H1 (cell line): Measurements from ENCODE around the gene TMEM200B. TPM values are rescaled to one million over a fixed set of nuclear protein-coding genes. Genes with fewer than 3 reads are reported as not detected.

Experiments
- CTCF ChIA-PET: fragments of 300-600 bp; sonication (Branson Sonifier 250); formaldehyde crosslinking; loops from one replicate; lab custom pipeline; 2021; ENCODE audit not compliant: partially characterized antibody; lab: Charles Lee
- POLR2A ChIA-PET: fragments of 300-600 bp; sonication (Branson Sonifier 250); formaldehyde crosslinking; loops from one replicate; lab custom pipeline; 2021; ENCODE audit warnings: inconsistent platforms; ENCODE audit not compliant: partially characterized antibody; lab: Charles Lee
- DNase-seq, 2 experiments: peaks; one replicate each; pipeline versions ENCODE4 v3.0.0 to v3.0.0-alpha.2; 2010 to 2022; ENCODE audit warnings: low spot score in 2 of 2, low read depth in 1 of 2, mixed read lengths in 1 of 2
- FAIRE-seq: peaks from 2 replicates; lab custom pipeline; 2011; peaks lifted over from hg19 to GRCh38; lab: Jason Lieb, UNC
- H2AFZ ChIP-seq: 2 replicates; pipeline ENCODE4 v1.8.1; 2012; ENCODE audit warnings: low read length, inconsistent platforms
- H2AK5ac ChIP-seq: 2 replicates; pipeline ENCODE4 v1.6.1; 2013; ENCODE audit warnings: low read depth, low read length
- H2BK120ac ChIP-seq: replicated peaks from 2 replicates; pipeline ENCODE3; 2013; ENCODE audit warnings: low read depth, low read length, inconsistent platforms
- H2BK12ac ChIP-seq: 2 replicates; pipeline ENCODE4 v1.6.1; 2013; ENCODE audit warnings: low read depth, low read length
- H2BK15ac ChIP-seq: 2 replicates; pipeline ENCODE4 v1.6.1; 2013; ENCODE audit warnings: low read length
- H2BK20ac ChIP-seq: 2 replicates; pipeline ENCODE4 v1.6.1; 2013; ENCODE audit warnings: low read length
- H2BK5ac ChIP-seq: 2 replicates; pipeline ENCODE4 v1.6.1; 2013; ENCODE audit warnings: low read depth, low read length
- H3K14ac ChIP-seq: 2 replicates; pipeline ENCODE4 v1.6.1; 2013; ENCODE audit warnings: inconsistent platforms; ENCODE audit not compliant: insufficient read length
- H3K18ac ChIP-seq: 2 replicates; pipeline ENCODE4 v1.6.1; 2013; ENCODE audit warnings: low read length; ENCODE audit errors: extremely low read depth
- H3K23ac ChIP-seq: 2 replicates; pipeline ENCODE4 v1.6.1; 2013; ENCODE audit warnings: inconsistent platforms; ENCODE audit not compliant: insufficient read length
- H3K23me2 ChIP-seq: 2 replicates; pipeline ENCODE4 v1.6.1; 2013; ENCODE audit warnings: low read depth, low read length
- H3K27ac ChIP-seq: 2 replicates; pipeline ENCODE4 v1.6.1; 2011; ENCODE audit warnings: low read depth, low read length, inconsistent platforms
- H3K27me3 ChIP-seq, 4 experiments: replicated peaks in 1 of 4; 1 replicate in 1 of 4; 2 replicates in 3 of 4; pipeline versions ENCODE4 v1.6.1 to v1.8.1; 2011 to 2013; ENCODE audit warnings: low read length in 3 of 4, mild to moderate bottlenecking in 3 of 4, inconsistent platforms in 2 of 4, mixed read lengths in 2 of 4, moderate library complexity in 1 of 4; ENCODE audit not compliant: control insufficient read depth in 3 of 4, insufficient read depth in 3 of 4; ENCODE audit errors: extremely low read depth in 1 of 4
- H3K36me3 ChIP-seq, 4 experiments: 2 replicates each; pipeline versions ENCODE4 v1.6.1 to v1.8.1; 2011 to 2013; ENCODE audit warnings: mild to moderate bottlenecking in 4 of 4, low read length in 3 of 4, moderate library complexity in 2 of 4, control low read depth in 1 of 4, inconsistent platforms in 1 of 4; ENCODE audit not compliant: insufficient read depth in 4 of 4, control insufficient read depth in 2 of 4
- H3K4ac ChIP-seq: replicated peaks from 2 replicates; pipeline ENCODE3; 2013; ENCODE audit warnings: low read length, low read depth, mixed read lengths, inconsistent platforms; ENCODE audit not compliant: insufficient read length
- H3K4me1 ChIP-seq, 4 experiments: replicated peaks in 1 of 4; 1 replicate in 1 of 4; 2 replicates in 3 of 4; pipeline versions ENCODE4 v1.6.1 to v1.8.1; 2011 to 2013; ENCODE audit warnings: low read length in 3 of 4, inconsistent platforms in 2 of 4, mixed read lengths in 1 of 4; ENCODE audit not compliant: insufficient read depth in 4 of 4, control insufficient read depth in 3 of 4
- H3K4me2 ChIP-seq, 2 experiments: 2 replicates each; pipeline versions ENCODE4 v1.6.1 to v1.8.1; 2011 to 2013; ENCODE audit warnings: low read depth in 2 of 2, low read length in 2 of 2, control low read depth in 1 of 2, inconsistent platforms in 1 of 2, mild to moderate bottlenecking in 1 of 2; ENCODE audit not compliant: insufficient read depth in 1 of 2
- H3K4me3 ChIP-seq, 4 experiments: fragments of 200-600, 300-600 bp in 1 of 4; sonication (generic), shearing (Covaris generic), sonication (Bioruptor Twin) in 1 of 4; 2 replicates each; pipeline versions ENCODE4 v1.5.1 to v1.8.1; 2011 to 2016; ENCODE audit warnings: low read length in 4 of 4, low read depth in 3 of 4, control low read depth in 2 of 4, inconsistent platforms in 2 of 4, mild to moderate bottlenecking in 2 of 4, mixed read lengths in 1 of 4, moderate library complexity in 1 of 4; ENCODE audit not compliant: insufficient read depth in 2 of 4; ENCODE audit errors: extremely low read depth in 1 of 4
- H3K56ac ChIP-seq: replicated peaks from 2 replicates; pipeline ENCODE3; 2013; ENCODE audit warnings: low read depth, mild to moderate bottlenecking, mixed read lengths, low read length, inconsistent platforms; ENCODE audit not compliant: insufficient read length
- H3K79me1 ChIP-seq: 2 replicates; pipeline ENCODE4 v1.6.1; 2013; ENCODE audit warnings: low read depth, low read length, control low read depth
- H3K79me2 ChIP-seq, 2 experiments: 2 replicates each; pipeline versions ENCODE4 v1.6.1 to v1.8.1; 2012 to 2013; ENCODE audit warnings: low read length in 2 of 2, mild to moderate bottlenecking in 2 of 2, inconsistent platforms in 1 of 2; ENCODE audit not compliant: insufficient read depth in 2 of 2, control insufficient read depth in 1 of 2
- H3K9ac ChIP-seq, 4 experiments: replicated peaks in 1 of 4; 1 replicate in 1 of 4; 2 replicates in 3 of 4; pipeline versions ENCODE4 v1.6.1 to v1.8.1; 2011 to 2013; ENCODE audit warnings: low read depth in 3 of 4, low read length in 3 of 4, control low read depth in 2 of 4, mild to moderate bottlenecking in 2 of 4, moderate library complexity in 2 of 4, inconsistent platforms in 1 of 4; ENCODE audit errors: extremely low read depth in 1 of 4
- H3K9me3 ChIP-seq, 2 experiments: 2 replicates each; pipeline versions ENCODE4 v1.6.1 to v1.8.1; 2012 to 2013; ENCODE audit warnings: mild to moderate bottlenecking in 2 of 2, moderate library complexity in 2 of 2, control low read depth in 1 of 2, inconsistent platforms in 1 of 2, low read depth in 1 of 2, low read length in 1 of 2, mixed read lengths in 1 of 2; ENCODE audit not compliant: insufficient read depth in 2 of 2
- H4K20me1 ChIP-seq, 2 experiments: replicated peaks in 1 of 2; 2 replicates each; pipeline versions ENCODE3 to v1.8.1; 2011 to 2013; ENCODE audit warnings: inconsistent platforms in 2 of 2, low read length in 2 of 2, mild to moderate bottlenecking in 1 of 2; ENCODE audit not compliant: insufficient read depth in 2 of 2, control insufficient read depth in 1 of 2
- H4K5ac ChIP-seq: 2 replicates; pipeline ENCODE4 v1.6.1; 2013; ENCODE audit warnings: low read length, low read depth, mixed read lengths, inconsistent platforms; ENCODE audit not compliant: insufficient read length
- H4K8ac ChIP-seq: 2 replicates; pipeline ENCODE4 v1.8.0; 2013; ENCODE audit warnings: mild to moderate bottlenecking, moderate library complexity, low read length, inconsistent platforms; ENCODE audit not compliant: insufficient read depth; ENCODE audit errors: extremely low read depth
- H4K91ac ChIP-seq: replicated peaks from 2 replicates; pipeline ENCODE3; 2013; ENCODE audit warnings: low read length, mixed read lengths, inconsistent platforms; ENCODE audit not compliant: insufficient read length
- CBX8 ChIP-seq: fragments of 300-800, 300-1000 bp; sonication (generic); IDR thresholded peaks from 2 replicates; pipeline ENCODE4 v1.7.1; 2016; ENCODE audit warnings: low read depth, low read length, borderline replicate concordance
- CEBPB ChIP-seq: IDR thresholded peaks from 2 replicates; pipeline ENCODE4 v1.6.1; 2012; ENCODE audit warnings: low read depth, low read length
- HDAC2 ChIP-seq, 2 experiments: fragments of 300-600 bp in 1 of 2; sonication (generic) in 1 of 2; IDR thresholded peaks; 2 replicates each; pipeline ENCODE4 v1.6.1; 2011 to 2012; ENCODE audit warnings: low read depth in 2 of 2, low read length in 2 of 2, mild to moderate bottlenecking in 2 of 2, moderate library complexity in 2 of 2, borderline replicate concordance in 1 of 2, inconsistent platforms in 1 of 2
- RAD21 ChIP-seq, 2 experiments: IDR thresholded peaks in 1 of 2; conservative IDR thresholded peaks in 1 of 2; 2 replicates each; pipeline ENCODE4 v1.6.1; 2011; ENCODE audit warnings: low read depth in 2 of 2, low read length in 2 of 2, improper control_type of control experiment in 1 of 2, inconsistent platforms in 1 of 2, mild to moderate bottlenecking in 1 of 2, moderate library complexity in 1 of 2
- SAP30 ChIP-seq: fragments of 300-600 bp; sonication (generic); IDR thresholded peaks from 2 replicates; pipeline ENCODE4 v1.7.1; 2012; ENCODE audit warnings: low read length, moderate library complexity, mild to moderate bottlenecking, inconsistent platforms; ENCODE audit not compliant: insufficient read depth, insufficient replicate concordance
- SIRT6 ChIP-seq: IDR thresholded peaks from one replicate; pipeline ENCODE4 v1.7.1; 2012; ENCODE audit warnings: low read length, inconsistent platforms
- TAF1 ChIP-seq: IDR thresholded peaks from 2 replicates; pipeline ENCODE4 v1.6.1; 2011; ENCODE audit warnings: mild to moderate bottlenecking, low read depth, low read length
- TAF7 ChIP-seq: optimal IDR thresholded peaks from 2 replicates; pipeline ENCODE3; 2011; ENCODE audit warnings: low read depth, mild to moderate bottlenecking, inconsistent platforms, low read length, moderate library complexity, borderline replicate concordance
- WGBS, 2 experiments: shearing (Covaris generic) in 1 of 2; methylation state at CpG; one replicate each; pipeline versions ENCODE4 v1.1.6 to v1.1.7; 2013 to 2015; ENCODE audit warnings: low lambda C conversion rate in 2 of 2, mixed read lengths in 2 of 2, inconsistent platforms in 1 of 2, low coverage in 1 of 2, missing lambda C conversion rate in 1 of 2; ENCODE audit not compliant: insufficient replicate concordance in 2 of 2, insufficient coverage in 1 of 2, insufficient read length in 1 of 2; ENCODE audit errors: extremely low coverage in 1 of 2, missing lambda C conversion rate in 1 of 2; 5-methylcytosine and 5-hydroxymethylcytosine counted together
- polyA plus RNA-seq, 7 experiments: library from polyadenylated mRNA; depleted of rRNA in 3 of 7; stranded (reverse) in 5 of 7; unstranded in 2 of 7; fragments of >200 nt in 5 of 7; fragments of 200-250 nt in 2 of 7; gene quantifications; 1 replicate in 5 of 7; 2 replicates in 1 of 7; 4 replicates in 1 of 7; pipeline versions ENCODE4 v1.2.1 to v1.2.3, GENCODE V29; 2011 to 2013; ENCODE audit warnings: missing spikeins in 2 of 7, mixed read lengths in 2 of 7
- total RNA-seq: library from RNA; stranded (reverse); fragmentation: NEBNext Ultra II Directional; extraction: Animal tissue kit (Norgen Biotek cat#: 25700); gene quantifications from 2 replicates; pipeline ENCODE4 v1.2.1, GENCODE V29; 2021

TMEM200B gene
- total and polyA plus RNA-seq, 2 of the 8 experiments (the other 6 are each of a cell fraction or from before 2014, with no cell fraction given): 4.9 to 11.0 TPM

DNA sequence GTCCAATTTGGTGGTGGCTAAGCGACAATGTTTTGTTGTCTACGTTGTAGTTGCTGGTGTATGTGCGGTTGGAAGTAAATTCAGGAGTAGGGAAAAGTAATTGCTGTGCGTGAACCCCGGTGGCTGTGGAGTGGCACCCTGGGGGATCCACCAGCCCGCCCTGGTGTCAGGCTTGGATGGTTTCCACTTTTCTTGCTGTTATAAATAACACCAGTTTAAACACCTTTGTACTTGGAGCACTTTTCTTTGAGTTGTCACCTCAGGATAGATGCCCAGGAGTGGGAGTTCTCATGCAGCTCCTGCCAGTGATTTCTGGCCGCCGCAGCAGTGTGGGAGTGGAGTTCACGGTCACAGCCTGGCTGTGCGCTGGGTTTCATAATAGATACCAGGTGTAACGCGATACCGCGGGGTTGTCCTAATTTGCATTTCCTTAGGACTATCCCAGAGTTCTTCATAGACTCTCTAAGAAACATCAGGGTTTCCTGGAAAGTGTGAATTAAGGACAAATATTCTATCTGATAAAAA, 12.8 kb upstream of the TMEM200B start:
- Histone ChIP-seq H2AFZ (no peak overlapping the region), H4K8ac (peak overlapping the region; percentile 79), H4K20me1 (no peaks in the 10 kb centered on the region), H3K4ac (no peak overlapping the region), H3K79me2 (no peaks in the 10 kb centered on the region), H3K9me3 (no peaks in the 10 kb centered on the region), H3K4me3 (no peak overlapping the region), H2AK5ac (0 out of 2 replicates have a peak overlapping the region, but pooled peaks have one; percentile 13), H2BK5ac (peak overlapping the region; percentile 24; the same call in 1 of the 2 replicates), H2BK20ac (no peak overlapping the region), H3K23me2 (no peaks in the 10 kb centered on the region), H3K36me3 (no peaks in the 10 kb centered on the region), H3K23ac (no peak overlapping the region), H3K79me1 (no peaks in the 10 kb centered on the region), H3K18ac (no peak overlapping the region; the same call in 1 of the 2 replicates), H2BK120ac (no peak overlapping the region), H4K5ac (no peak overlapping the region), H3K4me1 (peaks cover 0 to 4% (median under 1%) of the 10 kb centered on the region in 4 experiments; a peak in 3 of 7 replicates), H2BK15ac (0 out of 2 replicates have a peak overlapping the region, but pooled peaks have one; percentile 29), H3K27ac (no peak overlapping the region), H3K56ac (no peak overlapping the region), H4K91ac (no peak overlapping the region), H3K9ac (no peak overlapping the region), H3K14ac (no peak overlapping the region), H3K27me3 (no peaks in the 10 kb centered on the region), H3K4me2 (no peak overlapping the region; a peak in 1 of 4 replicates), H2BK12ac (0 out of 2 replicates have a peak overlapping the region, but pooled peaks have one; percentile 50)
- CTCF ChIA-PET: interaction anchor here (0.7 to 3.5 kb wide), 4 partner anchors 15 to 61 kb away, joined by 3 to 13 read pairs (median 4); partner anchors contain the start of gene SRSF4
- TF ChIP-seq RAD21 (IDR thresholded peaks at IDR 0.05 in 1 of 2, conservative IDR thresholded peaks at IDR 0.05 in 1 of 2; ENCODE audit: low read depth in 2 of 2, low read length in 2 of 2): no peak
- TF ChIP-seq CEBPB: no peak
- no peak for TF ChIP-seq CBX8
- TF ChIP-seq TAF7: no peak
- TF ChIP-seq HDAC2 (IDR thresholded peaks at IDR 0.05; ENCODE audit: borderline replicate concordance in 1 of 2, low read depth in 2 of 2, low read length in 2 of 2): no peak
- no peak for TF ChIP-seq SIRT6
- no peak for TF ChIP-seq TAF1
- TF ChIP-seq SAP30: no peak
- POLR2A ChIA-PET: interaction anchor here (0.7 to 1.6 kb wide), 2 partner anchors 12 to 881 kb away, joined by 3 to 5 read pairs; partner anchors contain the start of gene TMEM200B
- no peak for DNase-seq
- no peak for FAIRE-seq
- WGBS, 2 experiments: 64% methylated on average over 14 of the region's 14 CpGs; no CpG with 5 or more reads in 1 of the 2 experiments
